Measurements from ENCODE around the gene SIX5.

The SIX5 gene

GRCh38 chr19:45715139-45715538, 53.9 kb downstream of the SIX5 start:
- no peak for DNase-seq
- Histone ChIP-seq H3K36me3 (ENCODE audit: control insufficient read depth in 4 of 4, insufficient read depth in 4 of 4, low read length in 3 of 4) (peaks cover 2 to 33% (median 19%) of the 10 kb centered on the region in 4 experiments), H3K9me3 (ENCODE audit: control extremely low read depth in 1 of 5, control insufficient read depth in 4 of 5, insufficient read depth in 2 of 5, low read depth in 1 of 5, low read length in 4 of 5) (no peaks in the 10 kb centered on the region), H3K27me3 (replicated peaks in 2 of 5; ENCODE audit: control insufficient read depth in 4 of 5, insufficient read depth in 5 of 5, low read length in 4 of 5) (no peaks in the 10 kb centered on the region), H3K4me3 (ENCODE audit: control insufficient read depth in 1 of 7, extremely low read depth in 1 of 7, insufficient read depth in 4 of 7, low read depth in 2 of 7, low read length in 6 of 7) (no peak overlapping the region), H3K4me1 (ENCODE audit: control extremely low read depth in 1 of 4, control insufficient read depth in 4 of 4, insufficient read depth in 4 of 4, low read length in 3 of 4) (peaks cover 2 to 22% (median 16%) of the 10 kb centered on the region in 4 experiments), H3K27ac (ENCODE audit: insufficient read depth in 1 of 2, low read depth in 1 of 2, low read length in 2 of 2, poor library complexity in 1 of 2, severe bottlenecking in 2 of 2) (no peak overlapping the region)
- ChIA-PET POLR2A (no interaction called here), CTCF (interaction anchor here (0.7 to 1.6 kb wide), 5 partner anchors 15 to 312 kb away, joined by 3 to 4 read pairs (median 4); partner anchors contain the start of gene QPCTL)
- WGBS (ENCODE audit: insufficient coverage), result 100% methylated on average over 1 of the region's 3 CpGs
